NOMO-1 treated with DMSO at 0.1 percent for 48 hours (cell line): ENCODE measurements around the gene SLC8A2.

Experiments
- DNase-seq: peaks from one replicate; lab custom pipeline; 2025; ENCODE audit not compliant: unreplicated experiment; lab: John Stamatoyannopoulos, UW

SLC8A2 gene

DNA sequence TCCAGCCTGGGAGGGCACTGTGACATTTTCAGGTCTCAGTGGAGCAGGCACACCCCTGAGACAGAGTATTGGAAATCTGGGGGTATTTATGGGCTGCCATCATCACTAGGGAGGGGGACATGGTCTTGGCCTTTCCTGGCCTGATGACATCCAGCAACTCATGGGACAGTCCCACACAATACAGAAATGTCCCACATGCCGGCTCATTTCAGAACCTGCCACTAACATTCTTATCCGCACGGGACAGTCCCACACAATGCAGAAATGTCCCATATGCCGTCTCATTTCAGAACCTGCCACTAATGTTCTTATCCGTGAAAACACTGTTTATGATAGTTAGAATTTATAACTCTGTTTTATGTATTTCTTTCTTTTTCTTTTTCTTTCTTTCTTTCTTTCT, 9.8 kb downstream of the SLC8A2 start:
- no peak for DNase-seq

DNA sequence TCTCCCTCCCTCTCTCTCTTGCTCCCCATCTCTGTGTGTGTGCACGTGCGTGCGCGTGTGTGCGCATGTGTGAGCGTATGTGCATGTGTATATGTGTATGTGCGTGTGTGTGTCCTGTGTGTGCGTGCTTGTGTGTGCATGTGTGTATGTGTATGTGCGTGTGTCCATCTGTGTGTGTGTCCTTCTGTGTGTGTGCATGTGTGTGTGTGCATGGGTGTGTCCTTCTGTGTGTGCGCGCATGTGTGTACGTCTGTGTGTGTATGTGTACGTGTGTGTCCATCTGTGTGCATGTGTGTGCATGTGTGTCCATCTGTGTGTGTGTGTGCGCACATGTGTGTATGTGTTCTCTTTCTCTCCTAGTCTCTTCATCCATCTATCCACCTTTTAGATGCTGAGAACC, 12.2 kb downstream of the SLC8A2 start:
- DNase-seq, result no peak

DNA sequence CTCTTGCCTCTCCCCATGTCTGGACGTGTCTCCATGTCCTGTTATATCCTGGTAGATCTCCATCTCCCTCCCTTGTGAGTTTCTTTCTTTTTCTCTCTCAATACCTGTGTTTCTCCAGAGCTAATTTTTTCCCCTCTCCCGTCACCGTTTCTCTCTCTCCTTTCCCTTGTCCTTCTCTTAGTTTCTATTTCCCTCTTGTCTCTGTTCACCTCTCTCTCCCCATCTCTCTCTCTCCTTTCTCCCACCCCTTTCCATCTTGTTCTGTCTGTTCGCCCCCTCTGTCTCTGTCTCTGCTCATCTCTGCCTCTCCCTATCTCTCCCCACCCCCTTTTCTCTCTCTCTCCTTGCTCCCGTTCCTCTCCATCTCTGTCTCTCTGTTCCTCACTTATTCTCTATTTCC, 13.0 kb downstream of the SLC8A2 start:
- no peak for DNase-seq

DNA sequence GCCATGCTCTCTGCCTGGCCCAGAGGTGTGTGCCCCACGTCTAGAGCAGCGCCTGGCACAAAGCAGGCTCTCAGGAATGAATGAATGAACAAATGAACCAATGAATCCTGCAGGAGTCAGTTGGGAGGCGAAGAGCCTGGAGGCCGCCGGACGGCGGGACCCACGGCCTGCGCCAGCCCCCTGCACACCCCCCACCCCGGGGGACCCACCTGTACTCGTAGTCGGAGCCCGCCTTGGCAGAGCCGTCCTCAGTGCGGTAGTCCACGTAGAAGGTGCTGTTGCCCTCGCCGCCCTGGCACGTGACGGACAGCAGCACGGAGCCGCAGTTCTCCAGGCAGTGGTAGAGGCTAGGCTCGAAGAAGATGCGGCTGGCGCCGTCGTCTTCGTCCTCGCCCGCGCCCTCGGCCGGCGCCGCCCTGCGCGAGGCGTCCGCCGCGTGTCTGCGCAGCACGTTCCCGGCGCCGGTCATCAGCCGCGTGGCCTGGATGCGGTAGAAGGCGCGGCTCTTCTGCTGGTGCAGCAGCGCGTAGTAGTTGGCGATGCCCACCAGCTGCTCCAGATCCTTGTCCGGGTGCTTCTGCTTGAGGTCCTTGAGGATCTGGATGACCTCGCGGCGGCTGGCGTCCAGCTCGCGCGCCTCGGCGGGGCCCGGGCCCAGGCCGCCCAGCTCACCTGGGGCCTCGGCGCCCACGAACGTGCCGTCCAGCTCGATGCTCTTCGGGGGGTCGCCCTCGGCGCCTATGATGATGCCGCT, 14.8 kb downstream of the SLC8A2 start:
- DNase-seq, result no peak

DNA sequence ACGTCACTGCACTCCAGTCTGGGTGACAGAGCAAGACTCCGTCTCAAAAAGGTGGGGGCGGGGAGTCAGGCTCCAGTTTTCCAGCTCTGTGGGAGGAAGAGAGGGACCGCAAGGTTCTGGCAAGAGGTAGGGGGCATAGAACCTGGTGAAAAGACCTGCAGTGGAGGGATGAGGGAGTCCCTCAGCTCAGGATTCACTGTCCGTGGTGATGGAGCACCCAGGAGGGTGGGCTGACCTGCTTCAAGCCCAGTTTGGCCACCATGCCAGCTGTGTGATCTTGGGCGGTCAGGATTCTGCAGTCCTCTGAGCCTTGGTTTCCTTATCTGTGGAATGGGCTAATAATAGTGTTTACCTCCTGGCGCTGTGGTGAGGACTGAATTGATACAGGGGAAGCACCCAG, 21.2 kb downstream of the SLC8A2 start:
- DNase-seq, result no peak

DNA sequence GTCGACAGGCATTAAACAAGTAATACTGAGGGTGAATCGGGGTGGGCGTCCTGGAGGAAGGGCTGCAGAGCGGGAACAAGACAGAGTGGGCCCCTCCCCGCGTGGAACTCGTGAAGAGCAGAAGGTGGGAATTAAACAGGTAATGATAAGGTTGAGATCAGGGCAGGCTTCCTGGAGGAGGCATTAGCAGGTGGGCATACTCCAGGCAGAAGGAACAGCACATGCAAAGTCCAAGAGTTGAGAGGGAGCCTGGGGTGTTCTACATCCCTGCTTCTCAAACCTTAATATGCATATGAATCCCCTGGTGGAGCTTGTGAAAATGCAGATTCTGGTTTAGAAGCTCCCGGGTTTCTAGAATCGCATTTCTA, 23.3 kb downstream of the SLC8A2 start:
- DNase-seq, result no peak

DNA sequence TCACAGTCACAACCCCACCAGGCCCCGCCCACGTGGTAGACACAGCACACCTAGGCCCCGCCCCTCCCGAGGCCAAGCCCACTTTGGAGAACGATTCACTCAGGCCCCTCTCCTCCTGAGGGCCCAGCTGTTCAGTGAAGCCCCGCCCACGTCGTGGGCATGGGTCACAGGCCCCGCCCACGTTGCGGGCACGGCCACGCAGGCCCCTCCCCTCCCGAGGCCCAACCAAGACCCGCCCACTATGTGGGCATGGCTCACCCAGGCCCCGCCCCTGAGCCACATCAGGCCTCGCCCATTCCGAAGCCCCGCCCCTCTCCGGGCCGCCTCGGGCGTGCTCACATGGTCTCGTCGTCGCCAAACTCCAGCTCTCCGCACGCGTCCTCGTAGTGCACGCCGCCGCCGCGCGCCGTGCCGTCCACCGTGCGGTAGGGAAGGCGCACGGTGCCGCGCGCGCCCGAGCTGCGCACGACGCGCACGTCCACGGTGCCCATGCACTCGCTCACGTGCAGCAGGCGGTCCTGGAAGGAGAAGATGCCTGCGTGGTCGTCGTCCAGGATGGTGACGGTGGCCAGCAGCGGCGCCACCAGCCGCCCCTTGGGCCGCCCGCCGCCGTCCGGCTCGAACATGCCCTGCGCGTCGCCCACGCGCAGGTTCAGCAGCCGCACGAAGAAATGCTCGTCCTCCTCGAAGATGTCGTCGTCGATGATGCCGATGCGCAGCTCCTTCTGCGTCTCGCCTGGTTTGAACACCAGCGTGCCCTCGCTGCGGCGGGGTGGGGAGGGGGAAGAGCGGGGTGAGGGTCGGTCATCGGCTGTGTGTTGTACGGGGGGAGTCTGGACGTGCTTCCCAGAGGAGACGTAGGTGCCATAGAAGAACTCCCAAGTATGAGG, 24.0 kb downstream of the SLC8A2 start:
- DNase-seq, result no peak

DNA sequence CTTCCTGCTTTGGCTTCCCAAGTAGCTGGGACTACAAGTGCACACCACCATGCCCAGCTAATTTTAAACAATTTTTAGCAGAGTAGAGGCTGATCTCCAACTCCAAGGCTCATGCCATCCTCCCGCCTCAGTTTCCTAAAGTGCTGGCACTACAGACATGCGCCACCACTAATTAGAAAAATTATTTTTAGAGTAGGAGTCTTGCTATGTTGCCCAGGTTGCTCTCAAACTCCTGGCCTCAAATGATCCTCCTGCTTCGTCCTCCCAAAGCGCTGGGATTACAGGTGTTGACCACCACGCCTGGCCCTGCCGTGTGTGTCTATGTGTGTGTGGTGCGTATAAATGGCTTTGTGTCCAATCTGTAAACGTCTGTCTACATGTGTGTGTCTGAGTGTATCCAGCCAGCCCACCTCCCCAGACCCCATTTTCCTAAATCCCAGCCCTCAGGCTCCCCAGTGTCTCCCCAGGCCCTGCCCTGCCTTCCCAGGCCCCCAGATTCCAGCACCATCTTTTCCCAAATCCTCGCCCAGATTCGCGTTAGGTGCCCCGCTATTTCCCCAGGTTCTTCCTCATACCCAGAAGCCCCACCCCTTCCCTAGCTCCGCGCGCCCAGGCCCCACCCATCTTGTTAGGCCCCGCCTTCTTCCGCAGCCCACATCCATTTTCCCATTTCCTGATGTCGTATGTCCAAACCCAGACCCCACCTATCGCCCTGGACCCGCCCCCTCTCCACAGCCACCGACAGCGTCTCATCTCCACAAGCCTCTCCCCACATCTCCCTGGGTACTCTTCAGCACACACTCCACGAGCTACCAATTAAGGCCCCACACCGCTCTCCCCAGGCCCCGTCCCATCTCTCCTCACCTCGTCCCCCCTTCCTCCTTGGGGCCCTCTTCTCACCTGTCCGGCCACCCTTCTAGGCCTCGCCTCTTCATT, 24.9 kb downstream of the SLC8A2 start:
- no peak for DNase-seq

DNA sequence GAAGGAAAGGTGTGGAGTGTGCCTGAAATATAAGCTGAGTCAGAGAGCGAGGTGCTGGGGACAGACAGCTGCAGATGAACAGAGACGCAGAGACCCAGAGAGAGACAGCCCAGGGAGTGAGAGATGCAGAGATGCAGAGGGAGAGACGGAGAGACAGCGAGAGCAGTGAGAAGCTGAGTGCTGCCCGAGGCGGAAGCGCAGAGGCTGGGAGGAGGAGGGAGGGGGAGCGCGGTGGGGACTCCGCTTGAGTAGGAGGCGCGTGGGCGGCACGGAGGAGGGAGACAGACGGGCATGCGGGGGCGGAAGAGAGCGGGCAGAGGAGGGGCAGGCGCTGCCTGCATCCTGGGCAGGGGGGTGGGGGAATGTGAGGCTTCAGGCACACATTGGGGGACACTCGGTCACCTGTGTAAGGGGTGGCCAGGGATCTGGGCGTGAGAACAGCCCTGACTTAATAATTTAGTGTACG, 25.7 kb downstream of the SLC8A2 start:
- DNase-seq, result peak; percentile 17

DNA sequence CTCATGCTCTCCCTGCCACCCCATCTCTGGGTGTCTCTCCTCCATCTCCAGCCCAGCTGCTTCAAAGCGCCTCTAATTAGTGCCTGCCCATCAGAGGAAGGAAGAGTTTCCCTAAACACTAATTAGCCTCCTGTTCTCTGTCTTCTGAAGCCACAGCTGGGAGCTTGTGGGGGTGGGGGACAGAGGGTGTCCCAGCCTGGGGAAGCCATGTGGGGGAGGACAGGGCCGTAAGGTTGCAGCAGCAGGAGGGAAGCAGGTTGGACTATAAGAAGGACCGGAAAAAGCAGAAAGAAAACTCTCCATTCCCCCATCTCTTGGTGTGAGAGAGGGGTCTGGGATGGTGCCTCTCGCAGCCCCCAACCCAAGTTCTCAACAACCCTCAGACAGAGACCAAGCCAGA, 26.2 kb downstream of the SLC8A2 start:
- no peak for DNase-seq

DNA sequence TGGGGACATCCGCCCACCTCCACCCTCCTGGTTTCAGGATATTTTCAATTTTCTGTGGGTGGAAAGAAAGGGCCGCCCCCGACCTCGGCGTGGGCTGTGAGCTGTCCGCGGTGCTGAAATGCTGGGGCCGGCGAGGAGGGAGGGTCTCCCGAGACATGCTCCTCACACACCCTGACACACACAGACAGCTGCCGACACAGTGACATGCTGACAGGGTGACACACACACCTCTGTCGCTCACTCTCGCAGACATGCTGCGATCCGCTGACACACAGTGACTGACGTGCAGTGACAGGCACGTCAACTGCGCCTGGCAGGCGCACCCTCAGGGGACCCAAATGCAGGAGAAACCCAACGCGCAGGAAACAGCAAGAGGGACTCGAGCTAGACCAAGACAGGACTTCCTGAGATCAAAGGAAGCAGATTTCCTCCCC, 27.3 kb downstream of the SLC8A2 start:
- DNase-seq, result no peak

DNA sequence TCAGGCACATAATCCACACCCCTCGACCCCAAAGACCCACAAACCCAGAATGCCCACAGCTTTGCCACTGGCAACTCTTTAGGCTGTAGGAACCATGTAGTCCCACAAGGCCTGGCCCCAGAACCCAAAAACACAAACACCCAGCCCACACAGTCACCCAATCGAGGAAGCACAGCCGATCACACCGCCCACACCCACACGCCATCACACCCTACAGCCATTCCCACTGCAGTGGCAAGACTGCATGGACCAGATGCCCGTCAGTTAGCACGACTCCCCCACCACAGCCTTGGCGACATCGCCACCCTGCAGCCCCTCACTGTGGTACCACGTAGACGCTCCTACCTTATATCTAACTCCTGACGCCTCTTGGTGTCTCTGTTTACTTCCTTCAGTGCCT, 28.4 kb downstream of the SLC8A2 start:
- DNase-seq, result no peak

DNA sequence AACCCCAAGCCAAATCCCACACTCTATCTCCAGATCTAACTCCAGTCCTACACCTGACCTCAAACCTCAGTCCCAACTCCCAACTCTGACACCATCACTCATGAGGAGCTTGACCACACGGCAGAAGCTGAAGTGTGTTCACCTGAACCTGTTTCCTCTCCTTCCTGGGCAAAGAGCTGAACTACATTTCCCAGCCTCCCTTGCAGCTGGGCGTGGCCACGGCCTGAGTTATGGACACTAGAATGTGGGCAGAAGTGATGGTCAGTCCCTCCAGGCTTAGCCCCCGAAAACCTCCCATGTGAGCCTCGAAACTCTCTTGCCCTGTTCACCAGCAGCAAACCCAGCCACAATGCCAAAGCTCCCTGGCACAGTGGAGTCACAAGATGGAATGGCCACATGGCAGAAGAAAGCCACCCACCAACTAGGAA, 32.9 kb downstream of the SLC8A2 start:
- no peak for DNase-seq

DNA sequence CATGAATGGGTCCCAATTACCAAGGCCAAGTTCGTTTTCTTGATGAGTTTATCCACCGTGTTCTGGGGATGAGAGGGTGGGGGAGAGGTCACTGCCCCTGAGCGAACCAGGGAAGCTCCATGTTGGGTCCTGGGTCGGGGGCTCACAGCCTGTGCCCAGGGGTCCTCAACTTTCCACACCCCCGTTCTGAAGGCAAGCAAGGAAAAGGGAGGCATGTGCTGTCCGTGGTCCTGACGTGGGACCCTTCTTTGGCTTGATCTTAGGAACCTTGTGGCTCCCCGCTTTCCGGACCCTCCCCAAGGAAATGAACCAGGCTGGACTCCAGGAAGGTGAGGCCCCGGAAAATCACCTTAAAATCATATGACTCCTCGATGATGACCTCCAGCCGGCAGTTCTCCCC, 34.2 kb downstream of the SLC8A2 start:
- no peak for DNase-seq

DNA sequence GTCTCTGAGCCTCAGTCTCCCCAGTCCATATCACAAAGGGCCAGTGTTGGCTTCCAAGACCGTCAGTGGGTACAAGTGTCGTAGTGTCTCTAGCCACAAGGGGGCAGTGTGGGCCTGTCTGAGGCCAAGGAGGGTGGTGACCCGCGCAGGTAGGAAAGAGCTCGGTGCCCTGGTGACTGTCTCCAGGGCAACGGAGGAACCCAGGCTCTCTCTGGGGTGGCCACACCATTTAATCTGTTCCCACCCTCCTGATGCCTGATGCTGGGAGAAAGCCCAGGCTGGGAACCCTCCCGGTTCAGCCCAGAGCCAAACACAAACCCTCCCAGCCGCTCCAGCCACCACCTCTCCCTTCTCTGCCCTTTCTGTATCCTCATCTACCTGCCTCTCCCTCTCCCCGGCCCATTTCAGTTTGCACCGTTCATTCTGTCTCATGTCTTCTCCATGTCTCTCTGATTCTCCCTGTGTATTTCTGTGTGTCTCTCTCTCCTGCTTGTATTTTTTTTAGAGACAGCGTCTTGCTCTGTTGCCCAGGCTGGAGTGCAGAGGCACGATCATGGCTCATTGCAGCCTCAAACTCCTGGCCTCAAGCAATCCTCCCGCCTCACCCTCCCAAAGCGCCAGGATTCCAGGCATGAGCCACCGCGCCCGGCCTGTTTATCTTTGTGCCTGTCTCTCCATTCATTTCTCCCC, 34.8 kb downstream of the SLC8A2 start:
- DNase-seq, result peak; percentile 51

DNA sequence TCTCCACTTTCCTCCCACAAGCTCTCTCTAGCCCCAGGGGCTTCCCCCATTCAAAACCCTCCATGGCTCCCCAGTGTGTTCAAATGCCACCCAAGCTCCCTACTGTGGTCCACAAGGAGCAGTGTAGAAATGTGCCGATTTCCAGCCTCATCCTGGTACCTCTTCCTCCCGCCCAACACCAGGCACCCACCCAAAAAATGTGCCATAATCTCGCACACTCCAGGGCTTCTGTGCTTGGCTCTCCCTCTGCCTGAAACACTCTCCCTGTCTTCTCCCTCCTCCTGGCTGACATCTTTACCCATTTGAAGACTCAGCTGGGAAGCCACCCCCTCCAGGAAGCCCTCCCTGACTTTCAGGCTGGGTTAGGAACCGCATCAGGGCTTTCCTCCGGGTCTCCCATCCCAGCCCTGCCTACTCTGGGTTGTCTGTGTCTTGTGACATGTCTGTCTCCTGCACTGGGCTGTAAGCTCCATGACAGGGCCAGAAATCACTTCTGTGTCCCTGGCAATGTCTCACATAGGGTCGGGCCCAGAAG, 35.7 kb downstream of the SLC8A2 start:
- DNase-seq, result no peak

DNA sequence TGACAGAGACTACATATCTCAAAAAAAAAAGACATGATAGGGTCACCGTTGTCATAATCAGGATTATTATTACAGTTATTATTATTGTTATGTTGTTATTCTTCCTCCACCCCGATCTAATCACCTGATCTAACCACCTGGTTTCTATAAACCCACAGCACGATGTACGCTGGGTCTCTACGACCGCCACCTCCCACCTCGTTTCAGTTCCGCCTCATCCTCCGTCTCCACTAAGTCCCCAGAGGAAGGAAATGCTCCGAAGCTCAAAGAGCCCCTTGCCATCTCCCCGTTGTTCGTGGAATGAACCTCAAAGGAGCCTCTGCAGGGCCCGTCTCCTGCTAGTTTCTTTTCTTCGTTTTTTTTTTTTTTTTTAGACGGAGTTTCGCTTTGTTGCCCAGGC, 36.5 kb downstream of the SLC8A2 start:
- no peak for DNase-seq

DNA sequence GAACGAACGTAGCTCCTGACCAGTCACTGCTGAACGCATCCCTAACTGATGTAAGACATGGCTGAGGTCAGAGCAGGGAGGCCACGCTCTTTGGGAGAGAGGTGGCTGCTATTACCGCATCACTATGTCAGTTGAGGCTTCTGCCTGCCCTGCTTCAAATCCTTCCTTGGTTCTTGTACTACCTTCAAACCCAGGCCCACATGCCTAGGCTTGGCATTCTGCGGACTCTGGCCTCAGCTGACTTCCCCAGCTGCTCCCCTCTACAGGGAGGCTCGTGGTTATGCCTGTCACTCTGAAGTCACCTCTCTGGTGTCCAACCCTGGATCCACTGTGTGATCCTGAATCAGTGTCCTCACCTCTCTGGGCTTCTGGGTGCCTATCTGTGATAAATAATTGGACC, 37.6 kb downstream of the SLC8A2 start:
- DNase-seq, result no peak

DNA sequence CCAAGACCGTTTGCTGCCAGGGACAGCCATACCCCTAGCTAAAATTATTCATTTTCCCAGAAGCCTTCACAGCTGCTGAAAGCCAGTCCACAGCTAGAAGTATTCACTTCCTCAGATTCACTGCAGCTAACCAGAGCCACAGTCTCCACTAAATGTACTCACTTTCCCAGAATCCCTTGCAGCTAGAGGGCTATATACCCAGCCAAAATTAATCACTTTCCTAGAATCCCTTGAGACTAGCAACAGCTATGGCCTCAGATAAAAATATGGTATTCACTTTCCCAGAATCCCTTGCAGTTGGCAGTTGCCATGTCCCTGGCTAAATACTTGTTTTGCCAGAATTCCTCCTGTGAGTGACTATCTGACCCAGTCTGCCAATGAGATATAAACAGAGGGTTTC, 38.6 kb downstream of the SLC8A2 start:
- DNase-seq, result peak; percentile 41

DNA sequence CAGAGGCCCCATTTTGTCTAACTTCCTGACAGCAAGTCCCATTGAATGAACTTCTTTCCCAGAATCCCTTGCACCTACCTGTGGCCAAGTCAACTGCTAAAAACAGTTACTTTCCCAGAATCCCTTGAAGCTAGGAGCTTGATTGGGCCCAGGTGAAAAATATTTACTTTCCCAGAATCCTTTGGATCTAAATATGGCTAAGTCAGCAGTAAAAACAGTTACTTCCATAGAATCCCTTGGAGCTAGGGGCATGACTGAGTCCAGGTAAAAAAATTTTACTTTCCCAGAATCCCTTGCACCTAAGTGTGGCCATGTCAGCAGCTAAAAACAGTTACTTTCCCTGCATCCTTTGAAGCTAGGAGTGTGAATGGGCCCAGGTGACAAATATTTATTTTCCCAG, 39.2 kb downstream of the SLC8A2 start:
- DNase-seq, result no peak
